Kidney epithelial cell (primary cell): ENCODE results near the gene NTMT1. TPM values are rescaled to one million over a fixed set of nuclear protein-coding genes. Genes with fewer than 3 reads are reported as not detected.

Experiments used
- DNase-seq: peaks from one replicate; pipeline ENCODE4 v3.0.0-alpha.2; 2010; ENCODE audit warnings: low read depth
- H3K27me3 ChIP-seq: 2 replicates; pipeline ENCODE4 v1.6.0; 2011; ENCODE audit warnings: low read length; ENCODE audit not compliant: control insufficient read depth, insufficient read depth
- H3K36me3 ChIP-seq: 2 replicates; pipeline ENCODE4 v1.5.1; 2011; ENCODE audit warnings: low read length; ENCODE audit not compliant: control insufficient read depth, insufficient read depth
- H3K4me3 ChIP-seq: 2 replicates; pipeline ENCODE4 v1.5.1; 2011; ENCODE audit warnings: low read depth, mild to moderate bottlenecking, control low read depth, low read length
- total RNA-seq: library from RNA; depleted of rRNA; stranded (reverse); fragments of >200 nt; gene quantifications from 2 replicates; pipeline ENCODE4 v1.2.3, GENCODE V29; 2015
- TF ChIP-seq, protein P1 (sequence below): IDR thresholded peaks from 2 replicates; pipeline ENCODE4 v1.5.1; 2011; ENCODE audit warnings: mild to moderate bottlenecking, moderate library complexity, low read length, control low read depth, inconsistent platforms; ENCODE audit not compliant: insufficient read depth, poor library complexity, severe bottlenecking

Gene NTMT1
- total RNA-seq, 1 donor from 2014 or later = 52.6 TPM

DNA sequence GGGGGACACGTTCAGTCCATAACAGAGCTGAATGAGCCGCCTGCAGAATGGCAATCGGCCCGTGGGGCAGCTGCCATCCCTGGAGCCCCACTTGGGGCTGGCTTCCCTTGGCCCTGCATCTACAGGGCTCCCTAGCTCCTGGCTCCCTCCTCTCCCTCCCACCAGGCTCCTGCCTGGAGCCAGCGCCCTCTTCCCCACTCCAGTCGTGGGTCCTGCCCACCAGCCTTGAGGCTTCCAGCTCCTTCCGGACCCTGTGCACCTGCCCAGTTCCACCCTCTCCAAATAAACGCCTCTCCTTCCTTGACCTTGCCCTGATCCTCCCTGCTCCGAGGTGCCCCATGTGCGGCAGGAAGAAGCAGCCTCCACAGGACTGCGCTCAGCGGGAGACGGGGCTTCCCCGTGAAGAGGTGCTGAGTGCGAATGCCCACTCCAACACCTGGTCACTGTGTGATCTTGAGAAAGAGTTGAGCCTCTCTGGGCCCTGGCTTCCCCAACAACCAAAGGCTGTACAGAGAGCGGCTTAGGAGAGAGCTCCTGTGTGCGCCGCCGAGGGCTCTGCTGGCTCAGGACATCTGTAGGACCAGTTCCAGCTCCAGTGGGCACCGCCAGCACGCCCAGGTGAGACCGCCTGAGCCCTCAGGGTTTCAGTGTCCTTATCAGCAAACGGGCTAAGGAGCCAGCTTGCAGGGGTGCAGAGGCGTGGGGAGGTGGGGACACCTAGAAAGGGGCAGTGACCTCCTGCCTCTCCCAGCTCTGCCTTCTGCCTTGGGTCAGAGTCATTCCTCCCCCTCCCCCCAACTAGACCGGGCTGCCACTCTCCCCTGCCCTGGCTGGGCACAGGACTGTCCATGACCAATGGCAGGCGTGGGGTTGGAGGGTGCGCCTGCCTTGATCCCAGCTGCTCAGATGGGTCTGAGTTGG is 17.1 kb upstream of the NTMT1 start:
- H3K36me3 ChIP-seq = no peaks in the 10 kb centered on the region
- no peak for DNase-seq
- TF ChIP-seq, protein P1, sequence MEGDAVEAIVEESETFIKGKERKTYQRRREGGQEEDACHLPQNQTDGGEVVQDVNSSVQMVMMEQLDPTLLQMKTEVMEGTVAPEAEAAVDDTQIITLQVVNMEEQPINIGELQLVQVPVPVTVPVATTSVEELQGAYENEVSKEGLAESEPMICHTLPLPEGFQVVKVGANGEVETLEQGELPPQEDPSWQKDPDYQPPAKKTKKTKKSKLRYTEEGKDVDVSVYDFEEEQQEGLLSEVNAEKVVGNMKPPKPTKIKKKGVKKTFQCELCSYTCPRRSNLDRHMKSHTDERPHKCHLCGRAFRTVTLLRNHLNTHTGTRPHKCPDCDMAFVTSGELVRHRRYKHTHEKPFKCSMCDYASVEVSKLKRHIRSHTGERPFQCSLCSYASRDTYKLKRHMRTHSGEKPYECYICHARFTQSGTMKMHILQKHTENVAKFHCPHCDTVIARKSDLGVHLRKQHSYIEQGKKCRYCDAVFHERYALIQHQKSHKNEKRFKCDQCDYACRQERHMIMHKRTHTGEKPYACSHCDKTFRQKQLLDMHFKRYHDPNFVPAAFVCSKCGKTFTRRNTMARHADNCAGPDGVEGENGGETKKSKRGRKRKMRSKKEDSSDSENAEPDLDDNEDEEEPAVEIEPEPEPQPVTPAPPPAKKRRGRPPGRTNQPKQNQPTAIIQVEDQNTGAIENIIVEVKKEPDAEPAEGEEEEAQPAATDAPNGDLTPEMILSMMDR = no peak
- H3K4me3 ChIP-seq = no peak overlapping the region
- no peaks in the 10 kb centered on the region for H3K27me3 ChIP-seq

DNA sequence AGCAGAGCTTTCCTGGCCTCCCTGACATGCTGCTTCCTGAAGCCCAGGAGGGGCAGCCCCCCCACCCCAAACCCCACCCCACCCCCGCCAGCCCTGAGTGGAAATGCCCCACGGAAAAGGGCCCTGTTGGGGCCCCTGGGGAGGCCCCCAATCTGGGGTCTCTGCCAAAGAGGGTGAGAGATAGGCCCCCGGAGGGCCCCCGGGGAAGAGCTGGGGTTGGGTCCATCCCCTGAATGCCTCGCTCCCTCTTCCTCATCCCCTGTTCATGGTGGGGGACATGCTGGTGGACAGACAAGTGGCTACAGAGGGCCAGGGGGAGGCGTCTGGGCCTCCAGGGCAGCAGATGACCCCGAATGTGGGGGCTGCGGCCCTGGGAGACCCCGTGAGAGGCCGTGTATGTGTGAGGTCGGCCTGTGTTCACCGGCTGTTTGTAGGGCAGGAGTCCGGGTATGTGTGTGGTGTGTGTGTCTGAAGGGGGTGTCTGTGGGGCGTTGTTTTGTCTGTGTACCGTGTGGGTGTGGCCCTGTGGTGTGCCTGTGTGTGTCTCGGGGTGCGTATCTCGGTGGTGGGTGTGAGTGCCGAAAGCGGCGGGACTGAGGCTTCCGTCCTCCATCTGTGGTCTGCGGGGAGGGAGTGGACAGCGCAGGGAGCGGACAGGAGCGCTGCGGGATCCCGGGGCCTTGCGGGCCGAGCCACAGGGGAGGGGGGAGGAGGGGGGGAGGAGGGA is 16.3 kb upstream of the NTMT1 start:
- no peak overlapping the region for H3K4me3 ChIP-seq
- H3K27me3 ChIP-seq = no peaks in the 10 kb centered on the region
- no peak for DNase-seq
- TF ChIP-seq, protein P1 = no peak
- no peaks in the 10 kb centered on the region for H3K36me3 ChIP-seq

- no peak for DNase-seq
- no peaks in the 10 kb centered on the region for H3K36me3 ChIP-seq
- no peaks in the 10 kb centered on the region for H3K27me3 ChIP-seq
- peak overlapping the region; percentile 47 for H3K4me3 ChIP-seq
- TF ChIP-seq, protein P1 = no peak
Observed at GRCh38 chr9:129610213-129610472, 15.8 kb upstream of the NTMT1 start.

GRCh38 chr9:129610473-129611306 is 15.3 kb upstream of the NTMT1 start:
- H3K36me3 ChIP-seq = no peaks in the 10 kb centered on the region
- H3K27me3 ChIP-seq = no peaks in the 10 kb centered on the region
- no peak for DNase-seq
- TF ChIP-seq, protein P1 = peak; percentile 86
- peak overlapping the region; percentile 47 for H3K4me3 ChIP-seq

DNA sequence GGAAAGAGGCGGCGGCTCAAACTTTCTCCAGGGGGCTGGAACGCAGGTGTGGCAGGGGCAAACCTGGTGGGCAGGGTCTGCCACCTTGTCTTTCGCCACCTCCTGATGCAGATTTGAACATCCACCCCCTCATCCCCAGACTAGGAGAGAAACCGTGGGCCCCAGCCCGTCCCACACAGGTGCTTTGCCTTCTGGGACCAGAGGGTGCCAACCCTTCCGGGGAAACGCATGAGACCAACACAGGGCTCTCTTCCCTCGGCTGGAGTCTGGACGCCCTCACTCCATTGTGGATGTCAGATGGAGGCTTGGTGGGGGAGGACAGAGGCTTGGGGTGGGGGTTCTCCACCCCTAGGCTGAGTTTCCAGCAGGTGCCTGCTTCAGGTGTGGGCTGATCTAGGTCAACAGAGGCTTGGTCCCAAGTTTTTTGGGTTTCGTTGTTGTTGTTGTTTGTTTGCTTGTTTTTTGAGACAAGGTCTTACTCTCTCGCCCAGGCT is 14.6 kb upstream of the NTMT1 start:
- H3K36me3 ChIP-seq = no peaks in the 10 kb centered on the region
- no peak for DNase-seq
- no peaks in the 10 kb centered on the region for H3K27me3 ChIP-seq
- TF ChIP-seq, protein P1 = no peak
- no peak overlapping the region for H3K4me3 ChIP-seq
